ENCODE data around the gene PEX14. TPM values are rescaled to one million over a fixed set of nuclear protein-coding genes. Genes with fewer than 3 reads are reported as not detected.

The PEX14 gene
- total and polyA plus RNA-seq, 8 donors: 8.2 to 26.3 (median 12.6) TPM

GRCh38 chr1:10597492-10598388, 123.0 kb downstream of the PEX14 start:
- H3K36me3 ChIP-seq: peaks cover 0 to 13% (median 3%) of the 10 kb centered on the region in 4 donors
- H3K27ac ChIP-seq: no peak overlapping the region
- peaks cover 24 to 59% (median 40%) of the 10 kb centered on the region in 4 donors for H3K4me1 ChIP-seq
- no peaks in the 10 kb centered on the region for H3K9me3 ChIP-seq
- no peak overlapping the region for H3K4me3 ChIP-seq
- 82 to 93% (median 85%) methylated on average over 12 to 13 of the region's 13 CpGs for WGBS, 5 donors
- no peak for DNase-seq
- no peak for TF ChIP-seq CTCF (IDR thresholded peaks at IDR 0.05)
- no peak for TF ChIP-seq EP300 (IDR thresholded peaks at IDR 0.05)
- intact Hi-C loops (cut with DNase I; ENCODE audit: low total_unique reads): loop anchor here (10.0 kb wide), 1 partner anchor 53 kb away; no protein-coding TSS in a partner anchor
- no peaks in the 10 kb centered on the region for H3K27me3 ChIP-seq

- Histone ChIP-seq H3K9me3 (no peaks in the 10 kb centered on the region), H3K4me3 (no peak overlapping the region), H3K4me1 (peaks cover 24 to 57% (median 38%) of the 10 kb centered on the region in 4 donors), H3K27ac (no peak overlapping the region), H3K36me3 (peaks cover 0 to 13% (median 3%) of the 10 kb centered on the region in 4 donors), H3K27me3 (no peaks in the 10 kb centered on the region)
- intact Hi-C loops (cut with DNase I; ENCODE audit: low total_unique reads): loop anchor here (10.0 kb wide), 1 partner anchor 54 kb away; no protein-coding TSS in a partner anchor
- no peak for TF ChIP-seq CTCF (IDR thresholded peaks at IDR 0.05)
- peak in 1 of 2 donors; percentile 43 for DNase-seq
- WGBS, 5 donors: 73 to 85% (median 79%) methylated on average over 6 of the region's 6 CpGs
These were observed 123.6 kb downstream of the PEX14 start for GRCh38 chr1:10598389-10598702.

GRCh38 chr1:10599194-10599861, 124.6 kb downstream of the PEX14 start:
- H3K9me3 ChIP-seq: no peaks in the 10 kb centered on the region
- TF ChIP-seq POLR2A (IDR thresholded peaks at IDR 0.05) (no peak), POLR2AphosphoS5 (IDR thresholded peaks at IDR 0.05) (no peak), CTCF (IDR thresholded peaks at IDR 0.05) (no peak), EP300 (IDR thresholded peaks at IDR 0.05) (no peak)
- no peak overlapping the region for H3K27ac ChIP-seq
- H3K27me3 ChIP-seq: no peaks in the 10 kb centered on the region
- DNase-seq: peak in 1 of 2 donors; percentile 44
- peaks cover 0 to 13% (median 3%) of the 10 kb centered on the region in 4 donors for H3K36me3 ChIP-seq
- 50 to 71% (median 62%) methylated on average over 5 to 6 of the region's 6 CpGs for WGBS, 5 donors
- H3K4me3 ChIP-seq: no peak overlapping the region
- peaks cover 23 to 54% (median 32%) of the 10 kb centered on the region in 4 donors for H3K4me1 ChIP-seq
- intact Hi-C loops (cut with DNase I; ENCODE audit: low total_unique reads): loop anchor here (10.0 kb wide), 1 partner anchor 55 kb away; no protein-coding TSS in a partner anchor

- no peaks in the 10 kb centered on the region for H3K9me3 ChIP-seq
- no peak for DNase-seq
- no peaks in the 10 kb centered on the region for H3K27me3 ChIP-seq
- WGBS, 5 donors: 90 to 94% (median 93%) methylated on average over 6 of the region's 6 CpGs
- peaks cover 0 to 25% (median 3%) of the 10 kb centered on the region in 4 donors for H3K36me3 ChIP-seq
- H3K4me3 ChIP-seq: no peak overlapping the region
- H3K4me1 ChIP-seq: peaks cover 17 to 34% (median 20%) of the 10 kb centered on the region in 4 donors
- TF ChIP-seq POLR2A (IDR thresholded peaks at IDR 0.05): no peak
- TF ChIP-seq EP300 (IDR thresholded peaks at IDR 0.05): no peak
- TF ChIP-seq CTCF (IDR thresholded peaks at IDR 0.05): no peak
- no peak for TF ChIP-seq POLR2AphosphoS5 (IDR thresholded peaks at IDR 0.05)
- intact Hi-C loops (cut with DNase I; ENCODE audit: low total_unique reads): no loop called here
- H3K27ac ChIP-seq: no peak overlapping the region
These were observed 126.8 kb downstream of the PEX14 start for GRCh38 chr1:10601342-10602070.
